BLaER1 treated with 17β-estradiol and CSF1 and Interleukin-3, amounts not matched to agents 10 nM and 100 nM (cell line): Measurements from ENCODE around the gene CORO2B.
"Not testable (repeated sequence)": the region's sequence is repeated elsewhere in the genome, so short reads cannot be mapped to it uniquely, and the experiment has no call there.

ENCODE experiments used
- H3K27ac ChIP-seq, 11 experiments: shearing (Covaris generic); formaldehyde crosslinking; 2 replicates each; pipeline ENCODE4 v1.8.1; 2022
- H3K27me3 ChIP-seq, 11 experiments: shearing (Covaris generic); formaldehyde crosslinking; 2 replicates each; pipeline ENCODE4 v1.8.1; 2022
- H3K36me3 ChIP-seq, 11 experiments: shearing (Covaris generic); formaldehyde crosslinking; 2 replicates each; pipeline ENCODE4 v1.8.1; 2022
- H3K4me1 ChIP-seq, 10 experiments: shearing (Covaris generic); formaldehyde crosslinking; 2 replicates each; pipeline ENCODE4 v1.8.1; 2022
- H3K4me2 ChIP-seq, 11 experiments: shearing (Covaris generic); formaldehyde crosslinking; 2 replicates each; pipeline ENCODE4 v1.8.1; 2022
- H3K4me3 ChIP-seq, 10 experiments: shearing (Covaris generic); formaldehyde crosslinking; 2 replicates each; pipeline ENCODE4 v1.8.1; 2022
- H3K9ac ChIP-seq, 11 experiments: shearing (Covaris generic); formaldehyde crosslinking; 2 replicates each; pipeline ENCODE4 v1.8.1; 2022
- H3K9me3 ChIP-seq, 11 experiments: shearing (Covaris generic); formaldehyde crosslinking; replicated peaks in 1 of 11; 2 replicates each; pipeline ENCODE4 v1.8.1; 2022
- H4K20me1 ChIP-seq, 11 experiments: shearing (Covaris generic); formaldehyde crosslinking; 2 replicates each; pipeline ENCODE4 v1.8.1; 2022
- Cebpa-rat ChIP-seq, 11 experiments: shearing (Covaris generic); IDR thresholded peaks; 2 replicates each; pipeline ENCODE4 v1.8.1; 2022

The CORO2B gene

DNA sequence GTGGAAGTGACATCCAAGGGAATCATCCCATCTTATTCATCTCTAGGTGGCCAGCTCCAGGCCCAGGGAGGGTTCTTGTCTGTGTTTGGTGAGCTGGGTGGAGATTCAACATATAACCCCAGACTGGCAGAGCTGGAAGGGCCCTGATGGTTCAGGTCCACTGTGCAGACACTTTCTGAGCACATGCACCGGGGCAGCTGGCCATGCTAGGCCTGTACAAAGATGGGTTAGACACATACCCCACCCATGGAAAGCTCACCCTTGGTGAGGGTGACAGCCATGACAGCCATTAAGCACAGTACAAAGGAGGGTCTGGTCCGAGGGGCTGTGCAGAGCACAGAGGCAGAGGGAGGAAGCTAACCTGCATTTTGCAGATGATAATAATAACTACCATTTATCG is 100.4 kb downstream of the CORO2B start:
- Histone ChIP-seq H3K27me3 (no peaks in the 10 kb centered on the region), H3K27ac (no peak overlapping the region), H3K4me2 (peak overlapping the region in 8 of 11 experiments; percentile 24 to 73 (median 52); a peak in 13 of 22 replicates), H3K9ac (no peak overlapping the region), H3K4me1 (peaks cover 16 to 98% (median 77%) of the 10 kb centered on the region in 10 experiments), H3K9me3 (no peaks in the 10 kb centered on the region), H3K36me3 (no peaks in the 10 kb centered on the region), H4K20me1 (no peaks in the 10 kb centered on the region; a peak in 1 of 22 replicates), H3K4me3 (no peak overlapping the region)
- no peak for TF ChIP-seq Cebpa-rat (IDR thresholded peaks at IDR 0.05)

DNA sequence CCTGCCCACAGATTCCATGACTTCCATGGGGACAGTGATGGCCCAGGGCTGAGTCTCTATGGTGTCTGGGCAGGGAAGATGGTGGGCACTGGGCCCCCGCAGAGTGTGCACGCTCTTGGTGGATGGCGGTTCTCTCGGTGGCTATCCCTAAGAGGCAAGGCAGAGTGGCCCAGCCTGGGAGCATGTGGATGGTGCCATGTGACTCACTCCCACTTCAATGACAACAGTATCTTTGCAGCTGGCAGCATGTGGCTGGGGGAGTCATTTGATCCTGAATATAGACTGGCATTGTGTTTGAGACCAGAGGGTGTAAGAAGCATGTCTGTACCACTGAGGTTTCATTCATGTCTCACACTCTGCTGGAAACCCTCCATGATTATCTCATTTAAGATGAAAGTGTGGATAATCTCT is 101.2 kb downstream of the CORO2B start:
- peaks cover 8 to 90% (median 69%) of the 10 kb centered on the region in 10 experiments for H3K4me1 ChIP-seq
- H3K27ac ChIP-seq = no peak overlapping the region
- H4K20me1 ChIP-seq = no peaks in the 10 kb centered on the region
- peak overlapping the region in 8 of 11 experiments; percentile 8 to 73 (median 47); a peak in 11 of 22 replicates for H3K4me2 ChIP-seq
- H3K9me3 ChIP-seq = no peaks in the 10 kb centered on the region
- no peak for TF ChIP-seq Cebpa-rat (IDR thresholded peaks at IDR 0.05)
- H3K27me3 ChIP-seq = no peaks in the 10 kb centered on the region
- H3K36me3 ChIP-seq = no peaks in the 10 kb centered on the region
- H3K4me3 ChIP-seq = no peak overlapping the region
- H3K9ac ChIP-seq = no peak overlapping the region

DNA sequence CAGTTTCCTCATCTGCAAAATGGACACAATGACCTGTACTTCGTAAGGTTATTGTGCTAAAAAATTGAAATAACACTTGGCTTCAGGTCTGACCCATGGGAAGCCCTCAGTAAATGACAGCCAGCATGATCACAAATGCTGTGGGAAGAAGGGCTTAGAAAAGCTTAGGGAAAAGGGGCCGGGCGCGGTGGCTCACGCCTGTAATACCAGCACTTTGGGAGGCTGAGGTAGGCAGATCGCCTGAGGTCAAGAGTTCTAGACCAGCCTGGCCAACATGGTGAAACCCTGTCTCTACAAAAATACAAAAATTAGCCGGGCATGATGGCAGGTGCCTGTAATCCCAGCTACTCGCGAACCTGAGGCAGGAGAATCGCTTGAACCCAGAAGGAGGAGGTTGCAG is 102.0 kb downstream of the CORO2B start:
- H3K27me3 ChIP-seq, H3K27ac ChIP-seq, H3K9me3 ChIP-seq, H3K9ac ChIP-seq, H4K20me1 ChIP-seq, H3K4me3 ChIP-seq, H3K36me3 ChIP-seq: not testable (repeated sequence)
- Histone ChIP-seq H3K4me1 (peaks cover under 1 to 82% (median 61%) of the 10 kb centered on the region in 10 experiments; a peak in 17 of 20 replicates), H3K4me2 (peak overlapping the region in 2 of 11 experiments; percentile 61 to 73; a peak in 2 of 22 replicates)

DNA sequence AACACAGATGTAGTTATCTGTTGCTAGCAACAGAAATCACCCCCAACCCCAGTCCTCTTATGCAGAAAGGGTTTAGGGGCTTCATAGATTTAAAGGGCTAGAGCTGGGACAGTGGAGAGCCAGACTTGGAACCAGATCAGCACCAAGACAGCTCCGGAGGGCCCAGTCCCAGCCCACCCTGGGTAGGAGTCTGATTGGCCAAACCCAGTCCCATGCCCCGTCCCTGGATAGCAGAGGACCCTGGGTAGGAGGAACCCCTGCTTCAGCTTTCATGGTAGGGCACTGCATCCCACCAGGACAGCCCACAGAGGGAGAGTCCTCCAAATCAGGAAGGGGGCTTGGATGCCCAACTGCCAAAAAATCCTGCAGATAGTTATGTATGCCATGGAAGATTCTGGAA is 103.0 kb downstream of the CORO2B start:
- Histone ChIP-seq H4K20me1 (no peaks in the 10 kb centered on the region), H3K4me3 (no peak overlapping the region), H3K4me1 (peaks cover 0 to 72% (median 51%) of the 10 kb centered on the region in 10 experiments; a peak in 15 of 20 replicates), H3K27ac (peak overlapping the region in 3 of 11 experiments; percentile 2 to 16 (median 3); a peak in 1 of 22 replicates), H3K4me2 (peak overlapping the region in 9 of 11 experiments; percentile 4 to 75 (median 60); a peak in 17 of 22 replicates), H3K27me3 (no peaks in the 10 kb centered on the region), H3K36me3 (no peaks in the 10 kb centered on the region), H3K9me3 (no peaks in the 10 kb centered on the region), H3K9ac (0 out of 22 replicates have a peak overlapping the region, but pooled peaks of 1 of the 11 experiments have one; percentile 35)
- no peak for TF ChIP-seq Cebpa-rat (IDR thresholded peaks at IDR 0.05)

- H3K36me3 ChIP-seq = no peaks in the 10 kb centered on the region
- H3K4me1 ChIP-seq = peaks cover 0 to 67% (median 46%) of the 10 kb centered on the region in 10 experiments; a peak in 15 of 20 replicates
- H3K9me3 ChIP-seq = no peaks in the 10 kb centered on the region
- H3K4me3 ChIP-seq = no peak overlapping the region
- peak overlapping the region in 10 of 11 experiments; percentile 2 to 75 (median 57); a peak in 17 of 22 replicates for H3K4me2 ChIP-seq
- TF ChIP-seq Cebpa-rat (IDR thresholded peaks at IDR 0.05) = no peak
- peak overlapping the region in 1 of 11 experiments; percentile 35; a peak in 1 of 22 replicates for H3K9ac ChIP-seq
- no peaks in the 10 kb centered on the region for H3K27me3 ChIP-seq
- no peaks in the 10 kb centered on the region for H4K20me1 ChIP-seq
- peak overlapping the region in 3 of 11 experiments; percentile 2 to 44 (median 3); a peak in 2 of 22 replicates for H3K27ac ChIP-seq
These were observed 103.5 kb downstream of the CORO2B start for GRCh38 chr15:68682330-68682729.

DNA sequence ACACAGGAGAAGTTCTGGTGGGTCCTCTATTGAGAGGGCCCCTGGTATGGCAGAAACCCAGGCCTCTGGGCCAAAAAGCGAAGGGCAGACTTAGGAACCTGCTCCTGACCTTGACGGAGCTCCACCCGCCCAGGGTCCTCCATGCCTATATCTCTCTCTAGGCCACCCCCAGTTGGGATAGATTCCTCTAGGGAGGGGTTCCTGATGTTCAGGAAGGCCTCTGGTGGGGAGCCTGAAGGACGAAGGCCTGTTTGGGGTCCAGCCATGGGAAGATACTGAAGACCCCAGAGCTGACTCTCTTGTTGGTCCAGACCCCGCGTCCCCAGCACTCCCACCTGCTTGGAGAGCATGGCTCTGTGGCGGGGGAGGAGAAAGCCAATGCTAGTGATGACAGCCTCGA is 104.2 kb downstream of the CORO2B start:
- Histone ChIP-seq H3K4me1 (peaks cover 0 to 60% (median 39%) of the 10 kb centered on the region in 10 experiments; a peak in 15 of 20 replicates), H3K4me3 (no peak overlapping the region), H3K36me3 (no peaks in the 10 kb centered on the region), H3K27me3 (no peaks in the 10 kb centered on the region), H3K9ac (no peak overlapping the region), H3K27ac (peak overlapping the region in 3 of 11 experiments; percentile 2 to 44 (median 3); a peak in 2 of 22 replicates), H3K4me2 (peak overlapping the region in 8 of 11 experiments; percentile 47 to 75 (median 60); a peak in 13 of 22 replicates), H4K20me1 (no peaks in the 10 kb centered on the region), H3K9me3 (no peaks in the 10 kb centered on the region)
- no peak for TF ChIP-seq Cebpa-rat (IDR thresholded peaks at IDR 0.05)

DNA sequence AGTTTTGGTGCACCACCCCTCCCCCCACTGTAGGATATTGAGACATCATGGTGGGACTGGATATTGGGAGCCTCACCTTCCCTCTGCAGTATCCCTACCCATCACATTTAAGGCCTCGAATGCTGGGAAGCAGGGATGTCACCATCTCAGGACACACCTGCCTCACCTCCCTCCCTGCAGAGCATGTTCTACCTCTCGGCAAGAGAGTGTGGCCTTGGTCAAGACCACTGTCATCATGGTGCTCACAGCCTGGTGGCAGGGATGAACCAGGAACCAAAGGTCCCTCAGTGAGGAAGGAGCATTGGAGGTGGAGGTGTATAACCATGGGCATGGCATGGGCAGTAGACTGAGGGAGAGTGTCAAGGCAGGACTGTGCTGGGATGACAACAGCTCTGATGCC is 104.8 kb downstream of the CORO2B start:
- Histone ChIP-seq H3K4me2 (peak overlapping the region in 5 of 11 experiments; percentile 51 to 75 (median 61); a peak in 6 of 22 replicates), H3K4me1 (peaks cover 0 to 54% (median 34%) of the 10 kb centered on the region in 10 experiments; a peak in 15 of 20 replicates), H4K20me1 (no peaks in the 10 kb centered on the region), H3K36me3 (no peaks in the 10 kb centered on the region), H3K9ac (no peak overlapping the region), H3K27me3 (no peaks in the 10 kb centered on the region), H3K9me3 (no peaks in the 10 kb centered on the region), H3K27ac (no peak overlapping the region), H3K4me3 (no peak overlapping the region)
- TF ChIP-seq Cebpa-rat (IDR thresholded peaks at IDR 0.05) = no peak

DNA sequence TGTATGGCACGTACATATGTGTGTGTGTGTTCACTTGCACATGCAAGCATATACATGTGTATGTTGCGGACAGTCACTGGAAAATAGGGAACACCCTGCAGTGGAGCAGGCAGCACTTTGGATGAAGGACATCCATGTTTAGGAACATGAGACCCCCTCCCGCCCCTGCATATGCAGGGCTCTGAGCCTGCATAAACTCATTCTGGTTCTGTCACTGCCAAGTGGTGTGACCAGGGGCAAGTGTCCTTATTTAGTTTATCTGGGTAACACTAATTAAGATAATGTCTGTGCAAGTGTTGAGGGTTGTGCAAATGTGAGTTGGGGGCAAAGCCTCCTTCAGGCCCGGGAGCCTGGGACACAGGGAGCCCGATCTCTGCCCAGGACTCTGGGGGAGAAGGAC is 105.7 kb downstream of the CORO2B start:
- Histone ChIP-seq H3K27ac (no peak overlapping the region), H3K9ac (no peak overlapping the region), H4K20me1 (no peaks in the 10 kb centered on the region), H3K9me3 (no peaks in the 10 kb centered on the region), H3K4me2 (no peak overlapping the region), H3K36me3 (no peaks in the 10 kb centered on the region), H3K4me3 (no peak overlapping the region), H3K27me3 (no peaks in the 10 kb centered on the region), H3K4me1 (peaks cover 0 to 45% (median 25%) of the 10 kb centered on the region in 10 experiments; a peak in 15 of 20 replicates)
- no peak for TF ChIP-seq Cebpa-rat (IDR thresholded peaks at IDR 0.05)

DNA sequence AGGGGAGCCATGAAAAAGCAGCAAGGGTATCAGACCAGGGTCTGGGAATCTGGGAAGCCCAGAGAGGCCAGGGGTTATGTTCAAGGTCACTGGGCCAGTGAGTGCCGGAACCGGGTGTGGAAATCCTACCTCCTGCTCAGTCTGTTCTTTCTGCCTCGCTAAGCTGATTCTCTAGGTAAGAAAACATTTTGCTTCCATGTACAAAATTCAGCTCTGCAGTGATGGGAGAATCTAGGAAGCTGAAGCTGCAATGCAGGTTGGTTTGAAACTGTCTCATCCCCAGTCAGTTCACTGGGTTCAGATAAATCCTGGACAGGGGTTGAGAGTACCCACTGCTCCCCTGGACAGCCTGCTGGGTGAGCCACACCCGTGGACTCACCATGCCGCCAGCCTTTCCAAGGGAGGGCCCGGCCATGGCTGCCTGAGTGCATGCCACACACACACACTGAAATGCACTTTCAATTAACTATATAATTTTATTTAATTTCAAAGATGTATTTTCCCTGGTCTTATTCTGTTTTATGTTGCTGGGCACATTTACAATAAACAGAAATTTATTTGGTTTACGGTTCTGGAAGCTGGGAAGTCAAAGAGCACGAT is 108.4 kb downstream of the CORO2B start:
- Histone ChIP-seq H3K4me3 (no peak overlapping the region), H3K9me3 (no peaks in the 10 kb centered on the region)
- TF ChIP-seq Cebpa-rat (IDR thresholded peaks at IDR 0.05) = no peak

More for the DNA sequence above, 108.4 kb downstream of the CORO2B start:
- Histone ChIP-seq H3K4me2 (no peak overlapping the region), H3K9ac (no peak overlapping the region), H3K36me3 (no peaks in the 10 kb centered on the region), H3K4me1 (peaks cover 0 to 24% (median 11%) of the 10 kb centered on the region in 10 experiments; a peak in 15 of 20 replicates), H3K27me3 (no peaks in the 10 kb centered on the region), H3K27ac (no peak overlapping the region), H4K20me1 (no peaks in the 10 kb centered on the region)
